ENCODE data around the gene TNIP2.
"Not testable (repeated sequence)": the region's sequence is repeated elsewhere in the genome, so short reads cannot be mapped to it uniquely, and the experiment has no call there.

Gene TNIP2

GRCh38 chr4:2786152-2786671 lies 30.1 kb upstream of the TNIP2 start:
- H3K27ac ChIP-seq (ENCODE audit: low read depth, low read length): no peak overlapping the region
- H3K4me3 ChIP-seq (ENCODE audit: low read depth, low read length): no peak overlapping the region
- H3K36me3 ChIP-seq (ENCODE audit: control insufficient read depth, insufficient read depth, low read length): no peaks in the 10 kb centered on the region
- H3K4me1 ChIP-seq (ENCODE audit: control insufficient read depth, insufficient read depth, low read length): peaks cover 19% of the 10 kb centered on the region
- no peak overlapping the region for H3K9ac ChIP-seq (ENCODE audit: low read length)
- H3K27me3 ChIP-seq (ENCODE audit: control insufficient read depth, insufficient read depth, low read length): no peaks in the 10 kb centered on the region
- no peaks in the 10 kb centered on the region for H3K9me3 ChIP-seq (ENCODE audit: control insufficient read depth, insufficient read depth, low read depth, low read length)

- no peaks in the 10 kb centered on the region for H3K36me3 ChIP-seq (ENCODE audit: control insufficient read depth, insufficient read depth, low read length)
- H3K27me3 ChIP-seq (ENCODE audit: control insufficient read depth, insufficient read depth, low read length): no peaks in the 10 kb centered on the region
- no peaks in the 10 kb centered on the region for H3K9me3 ChIP-seq (ENCODE audit: control insufficient read depth, insufficient read depth, low read depth, low read length)
- H3K4me1 ChIP-seq (ENCODE audit: control insufficient read depth, insufficient read depth, low read length): peaks cover 13% of the 10 kb centered on the region
- H3K27ac ChIP-seq (ENCODE audit: low read depth, low read length): no peak overlapping the region
- H3K9ac ChIP-seq (ENCODE audit: low read length): no peak overlapping the region
- no peak overlapping the region for H3K4me3 ChIP-seq (ENCODE audit: low read depth, low read length)
Measured at GRCh38 chr4:2785613-2786012, 29.5 kb upstream of the TNIP2 start.

DNA sequence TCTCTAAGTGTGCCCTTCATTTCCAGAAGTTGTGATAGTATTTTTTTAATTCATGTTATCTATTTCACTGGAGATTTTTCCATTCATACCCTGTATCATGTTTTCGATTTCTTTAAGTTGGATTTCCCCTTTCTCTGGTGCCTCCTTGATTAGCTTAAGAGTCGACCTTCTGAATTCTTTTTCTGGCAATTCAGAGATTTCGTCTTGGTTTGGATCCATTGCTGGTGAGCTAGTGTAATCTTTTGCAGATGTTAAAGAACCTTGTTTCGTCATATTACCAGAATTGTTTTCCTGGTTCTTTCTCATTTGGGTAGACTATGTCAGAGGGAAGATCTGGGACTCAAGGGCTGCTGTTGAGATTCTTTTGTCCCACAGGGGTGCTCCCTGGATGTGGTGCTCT lies 27.7 kb upstream of the TNIP2 start:
- Histone ChIP-seq H3K9ac (ENCODE audit: low read length) (no peak overlapping the region), H3K9me3 (ENCODE audit: control insufficient read depth, insufficient read depth, low read depth, low read length) (no peaks in the 10 kb centered on the region), H3K4me1 (ENCODE audit: control insufficient read depth, insufficient read depth, low read length) (peaks cover 11% of the 10 kb centered on the region), H3K27me3 (ENCODE audit: control insufficient read depth, insufficient read depth, low read length) (no peaks in the 10 kb centered on the region), H3K27ac (ENCODE audit: low read depth, low read length) (no peak overlapping the region), H3K4me3 (ENCODE audit: low read depth, low read length) (no peak overlapping the region), H3K36me3 (ENCODE audit: control insufficient read depth, insufficient read depth, low read length) (no peaks in the 10 kb centered on the region)

DNA sequence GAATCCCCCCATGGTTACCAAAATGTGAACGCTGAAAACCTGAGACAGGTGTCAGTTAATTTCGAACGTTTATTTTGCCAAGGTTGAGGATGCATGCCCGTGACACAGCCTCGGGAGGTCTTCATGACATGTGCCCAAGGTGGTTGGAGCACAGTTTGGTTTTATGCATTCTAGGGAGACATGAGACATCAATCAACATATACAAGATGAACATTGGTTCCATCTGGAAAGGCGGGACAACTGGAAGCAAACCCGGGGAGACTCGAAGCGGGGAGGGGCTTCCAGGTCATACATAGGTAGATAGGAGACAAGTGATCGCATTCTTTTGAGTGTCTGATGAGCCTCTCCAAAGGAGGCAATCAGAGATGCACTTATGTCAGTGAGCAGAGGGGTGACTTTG lies 25.8 kb upstream of the TNIP2 start:
- Histone ChIP-seq H3K27ac (ENCODE audit: low read depth, low read length) (no peak overlapping the region), H3K27me3 (ENCODE audit: control insufficient read depth, insufficient read depth, low read length) (no peaks in the 10 kb centered on the region), H3K9ac (ENCODE audit: low read length) (no peak overlapping the region), H3K4me3 (ENCODE audit: low read depth, low read length) (no peak overlapping the region), H3K36me3 (ENCODE audit: control insufficient read depth, insufficient read depth, low read length) (no peaks in the 10 kb centered on the region), H3K9me3 (ENCODE audit: control insufficient read depth, insufficient read depth, low read depth, low read length) (no peaks in the 10 kb centered on the region), H3K4me1 (ENCODE audit: control insufficient read depth, insufficient read depth, low read length) (peaks cover 8% of the 10 kb centered on the region)

- not testable (repeated sequence) for H3K4me3 ChIP-seq (ENCODE audit: low read depth, low read length); H3K9me3 ChIP-seq (ENCODE audit: control insufficient read depth, insufficient read depth, low read depth, low read length); H3K27ac ChIP-seq (ENCODE audit: low read depth, low read length); H3K36me3 ChIP-seq (ENCODE audit: control insufficient read depth, insufficient read depth, low read length); H3K4me1 ChIP-seq (ENCODE audit: control insufficient read depth, insufficient read depth, low read length); H3K27me3 ChIP-seq (ENCODE audit: control insufficient read depth, insufficient read depth, low read length); H3K9ac ChIP-seq (ENCODE audit: low read length)
Measured at GRCh38 chr4:2780643-2781042, 24.5 kb upstream of the TNIP2 start.

- Histone ChIP-seq H3K4me3 (ENCODE audit: low read depth, low read length) (no peak overlapping the region), H3K27ac (ENCODE audit: low read depth, low read length) (no peak overlapping the region), H3K36me3 (ENCODE audit: control insufficient read depth, insufficient read depth, low read length) (no peaks in the 10 kb centered on the region), H3K9ac (ENCODE audit: low read length) (no peak overlapping the region), H3K4me1 (ENCODE audit: control insufficient read depth, insufficient read depth, low read length) (peaks cover 20% of the 10 kb centered on the region), H3K27me3 (ENCODE audit: control insufficient read depth, insufficient read depth, low read length) (no peaks in the 10 kb centered on the region), H3K9me3 (ENCODE audit: control insufficient read depth, insufficient read depth, low read depth, low read length) (peaks cover 3% of the 10 kb centered on the region)
Measured at GRCh38 chr4:2771264-2771663, 15.1 kb upstream of the TNIP2 start.

DNA sequence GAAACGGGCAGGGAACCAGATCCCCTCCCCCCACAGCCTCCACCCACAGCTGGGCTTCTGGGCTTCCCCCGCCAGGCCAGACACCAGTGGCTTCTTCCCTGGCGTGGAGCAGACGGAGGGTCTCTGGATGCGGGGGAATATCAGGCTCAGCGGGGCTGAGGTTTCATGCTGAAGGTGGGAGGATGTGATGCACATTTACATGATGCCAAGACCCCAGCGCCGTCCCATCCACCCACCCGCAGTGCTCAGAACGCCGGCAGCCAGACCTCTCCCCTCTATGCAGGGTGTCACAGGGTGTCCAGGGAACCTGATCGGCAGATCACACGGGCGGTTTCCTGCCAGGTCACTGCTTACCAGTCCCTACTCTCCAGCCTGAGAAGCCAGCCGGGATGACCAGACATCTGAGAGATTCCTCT lies 12.8 kb upstream of the TNIP2 start:
- H3K9me3 ChIP-seq (ENCODE audit: control insufficient read depth, insufficient read depth, low read depth, low read length): peaks cover 3% of the 10 kb centered on the region
- H3K4me1 ChIP-seq (ENCODE audit: control insufficient read depth, insufficient read depth, low read length): peaks cover 20% of the 10 kb centered on the region
- H3K36me3 ChIP-seq (ENCODE audit: control insufficient read depth, insufficient read depth, low read length): no peaks in the 10 kb centered on the region
- H3K4me3 ChIP-seq (ENCODE audit: low read depth, low read length): no peak overlapping the region
- H3K27me3 ChIP-seq (ENCODE audit: control insufficient read depth, insufficient read depth, low read length): no peaks in the 10 kb centered on the region
- no peak overlapping the region for H3K9ac ChIP-seq (ENCODE audit: low read length)
- H3K27ac ChIP-seq (ENCODE audit: low read depth, low read length): no peak overlapping the region

GRCh38 chr4:2768124-2768523 lies 12.0 kb upstream of the TNIP2 start:
- H3K9me3 ChIP-seq (ENCODE audit: control insufficient read depth, insufficient read depth, low read depth, low read length): peaks cover 3% of the 10 kb centered on the region
- no peak overlapping the region for H3K27ac ChIP-seq (ENCODE audit: low read depth, low read length)
- H3K4me3 ChIP-seq (ENCODE audit: low read depth, low read length): no peak overlapping the region
- peaks cover 20% of the 10 kb centered on the region for H3K4me1 ChIP-seq (ENCODE audit: control insufficient read depth, insufficient read depth, low read length)
- no peaks in the 10 kb centered on the region for H3K36me3 ChIP-seq (ENCODE audit: control insufficient read depth, insufficient read depth, low read length)
- H3K9ac ChIP-seq (ENCODE audit: low read length): peak overlapping the region; percentile 22
- H3K27me3 ChIP-seq (ENCODE audit: control insufficient read depth, insufficient read depth, low read length): no peaks in the 10 kb centered on the region

DNA sequence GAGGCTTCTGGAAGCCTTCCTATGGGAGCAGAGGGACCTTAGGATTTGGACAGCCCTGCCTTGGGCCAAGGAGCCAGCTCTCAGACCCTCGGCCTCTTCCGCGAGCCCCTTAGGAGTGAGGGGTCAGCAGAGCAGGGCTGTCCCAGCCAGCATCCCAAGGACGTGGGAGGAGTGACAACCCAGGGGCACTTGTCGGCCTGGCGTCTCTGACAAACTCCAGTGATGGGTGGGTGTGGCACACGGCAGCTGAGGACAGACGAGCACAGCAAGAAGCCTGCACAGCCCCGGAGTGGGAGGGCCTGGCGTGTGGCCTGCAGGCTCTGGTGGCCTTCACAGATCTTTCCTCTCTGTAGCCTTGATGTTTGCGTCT lies 11.6 kb upstream of the TNIP2 start:
- peaks cover 20% of the 10 kb centered on the region for H3K4me1 ChIP-seq (ENCODE audit: control insufficient read depth, insufficient read depth, low read length)
- no peak overlapping the region for H3K27ac ChIP-seq (ENCODE audit: low read depth, low read length)
- peaks cover 3% of the 10 kb centered on the region for H3K9me3 ChIP-seq (ENCODE audit: control insufficient read depth, insufficient read depth, low read depth, low read length)
- no peaks in the 10 kb centered on the region for H3K27me3 ChIP-seq (ENCODE audit: control insufficient read depth, insufficient read depth, low read length)
- no peak overlapping the region for H3K4me3 ChIP-seq (ENCODE audit: low read depth, low read length)
- H3K9ac ChIP-seq (ENCODE audit: low read length): peak overlapping the region; percentile 22
- H3K36me3 ChIP-seq (ENCODE audit: control insufficient read depth, insufficient read depth, low read length): no peaks in the 10 kb centered on the region

- no peak overlapping the region for H3K27ac ChIP-seq (ENCODE audit: low read depth, low read length)
- no peaks in the 10 kb centered on the region for H3K27me3 ChIP-seq (ENCODE audit: control insufficient read depth, insufficient read depth, low read length)
- no peaks in the 10 kb centered on the region for H3K36me3 ChIP-seq (ENCODE audit: control insufficient read depth, insufficient read depth, low read length)
- no peak overlapping the region for H3K4me3 ChIP-seq (ENCODE audit: low read depth, low read length)
- peaks cover 20% of the 10 kb centered on the region for H3K4me1 ChIP-seq (ENCODE audit: control insufficient read depth, insufficient read depth, low read length)
- H3K9ac ChIP-seq (ENCODE audit: low read length): no peak overlapping the region
- peaks cover 3% of the 10 kb centered on the region for H3K9me3 ChIP-seq (ENCODE audit: control insufficient read depth, insufficient read depth, low read depth, low read length)
Measured at GRCh38 chr4:2767046-2767704, 11.0 kb upstream of the TNIP2 start.

DNA sequence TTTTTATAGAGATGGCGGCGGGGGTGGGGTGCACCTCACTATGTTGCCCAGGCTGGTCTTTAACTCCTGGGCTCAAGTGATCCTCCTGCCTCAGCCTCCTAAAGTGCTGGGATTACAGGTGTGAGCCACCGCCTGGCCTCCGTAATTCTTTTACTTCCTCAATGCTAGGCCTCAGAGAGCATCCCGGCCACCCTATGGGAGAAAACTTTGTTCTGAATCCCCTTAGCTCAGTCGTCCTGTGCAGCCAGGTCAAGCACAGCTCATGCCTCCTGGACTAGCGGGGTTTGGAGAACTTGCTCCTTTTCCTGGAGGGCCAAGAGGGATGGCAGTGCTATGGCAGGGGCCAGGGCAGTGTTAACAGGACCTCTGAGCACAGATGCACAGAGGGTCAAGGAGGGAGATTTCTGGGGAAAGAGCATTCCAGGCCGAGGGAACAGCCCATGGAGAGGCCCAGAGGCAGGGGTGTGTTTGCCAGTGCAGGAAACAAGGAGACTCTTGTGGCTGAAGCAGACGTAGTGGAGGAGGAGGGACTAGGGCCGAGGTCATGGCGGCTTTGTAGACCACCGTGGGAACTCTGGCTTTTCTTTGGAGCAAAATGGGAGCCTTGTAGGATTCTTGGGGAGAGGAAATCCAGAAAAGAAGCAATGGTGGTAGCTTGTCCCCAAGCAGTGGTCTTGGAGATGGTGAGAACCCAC lies 9.8 kb upstream of the TNIP2 start:
- no peaks in the 10 kb centered on the region for H3K36me3 ChIP-seq (ENCODE audit: control insufficient read depth, insufficient read depth, low read length)
- no peak overlapping the region for H3K4me3 ChIP-seq (ENCODE audit: low read depth, low read length)
- H3K4me1 ChIP-seq (ENCODE audit: control insufficient read depth, insufficient read depth, low read length): peaks cover 28% of the 10 kb centered on the region
- H3K27me3 ChIP-seq (ENCODE audit: control insufficient read depth, insufficient read depth, low read length): no peaks in the 10 kb centered on the region
- peaks cover 3% of the 10 kb centered on the region for H3K9me3 ChIP-seq (ENCODE audit: control insufficient read depth, insufficient read depth, low read depth, low read length)
- no peak overlapping the region for H3K27ac ChIP-seq (ENCODE audit: low read depth, low read length)
- no peak overlapping the region for H3K9ac ChIP-seq (ENCODE audit: low read length)
